ENCODE measurements around the gene RPRD1B. TPM values are rescaled to one million over a fixed set of nuclear protein-coding genes. Genes with fewer than 3 reads are reported as not detected.

The RPRD1B gene
- total and polyA plus RNA-seq, 2 of the 13 experiments (the other 11 are each of a cell fraction or from before 2014, with no cell fraction given), result 31.1 to 41.5 TPM

- 0 out of 2 replicates have a peak, but pooled peaks have one; percentile 8 for TF ChIP-seq ZNF205 (CRISPR knock-in tag; IDR thresholded peaks at IDR 0.05)
- TF ChIP-seq ZNF619 (CRISPR knock-in tag; IDR thresholded peaks at IDR 0.05), result no peak
- TF ChIP-seq DBP (CRISPR knock-in tag; IDR thresholded peaks at IDR 0.05; ENCODE audit: not compliant biosample characterization), result no peak
- TF ChIP-seq CHD4 (IDR thresholded peaks at IDR 0.05; ENCODE audit: borderline replicate concordance, low read length), result no peak
- TF ChIP-seq CSRNP1 (CRISPR knock-in tag; IDR thresholded peaks at IDR 0.05), result no peak
- TF ChIP-seq PAX8 (CRISPR knock-in tag; IDR thresholded peaks at IDR 0.05; ENCODE audit: borderline replicate concordance), result no peak
- TF ChIP-seq ZNF275 (CRISPR knock-in tag; IDR thresholded peaks at IDR 0.05; ENCODE audit: borderline replicate concordance), result no peak
- TF ChIP-seq ZNF615 (CRISPR knock-in tag; IDR thresholded peaks at IDR 0.05; ENCODE audit: borderline replicate concordance), result no peak
- no peak for TF ChIP-seq SMAD9 (CRISPR knock-in tag; IDR thresholded peaks at IDR 0.05)
- TF ChIP-seq ZBTB3 (CRISPR knock-in tag; IDR thresholded peaks at IDR 0.05; ENCODE audit: borderline replicate concordance, low read depth), result no peak
- no peak for TF ChIP-seq MAX (IDR thresholded peaks at IDR 0.05)
- TF ChIP-seq ZNF33B (CRISPR knock-in tag; IDR thresholded peaks at IDR 0.05), result no peak
- no peak for TF ChIP-seq ZNF142 (CRISPR knock-in tag; IDR thresholded peaks at IDR 0.05)
- no peak for TF ChIP-seq ZMAT3 (CRISPR knock-in tag; conservative IDR thresholded peaks at IDR 0.05)
- no peak for TF ChIP-seq PAWR (CRISPR knock-in tag; IDR thresholded peaks at IDR 0.05; ENCODE audit: borderline replicate concordance)
- TF ChIP-seq MAF1 (CRISPR knock-in tag; IDR thresholded peaks at IDR 0.05; ENCODE audit: borderline replicate concordance), result no peak
- TF ChIP-seq ZC3H4 (CRISPR knock-in tag; IDR thresholded peaks at IDR 0.05; ENCODE audit: borderline replicate concordance), result no peak
- TF ChIP-seq SIN3B (IDR thresholded peaks at IDR 0.05; ENCODE audit: low read length), result no peak
- no peak for TF ChIP-seq PITX1 (CRISPR knock-in tag; IDR thresholded peaks at IDR 0.05)
- no peak for TF ChIP-seq NFRKB (IDR thresholded peaks at IDR 0.05)
- TF ChIP-seq ZKSCAN1 (IDR thresholded peaks at IDR 0.05; ENCODE audit: low read length), result no peak
Measured at GRCh38 chr20:38073307-38074071, 39.9 kb downstream of the RPRD1B start (continued).
